ENCODE results near the gene ALG1. TPM values are rescaled to one million over a fixed set of nuclear protein-coding genes. Genes with fewer than 3 reads are reported as not detected.

Gene ALG1
- total and polyA plus RNA-seq, 2 of the 13 experiments (the other 11 are each of a cell fraction or from before 2014, with no cell fraction given), result 43.3 to 75.6 TPM

GRCh38 chr16:5040451-5040850, 31.2 kb upstream of the ALG1 start:
- Histone ChIP-seq H3K4me3 (replicated peaks in 1 of 3; ENCODE audit: insufficient read depth in 1 of 3, low read depth in 2 of 3, low read length in 3 of 3) (no peak overlapping the region), H2AFZ (ENCODE audit: low read length) (no peak overlapping the region), H4K20me1 (ENCODE audit: insufficient read depth, low read length) (no peaks in the 10 kb centered on the region), H3K36me3 (replicated peaks in 1 of 2; ENCODE audit: control insufficient read depth in 1 of 2, insufficient read depth in 2 of 2, low read length in 2 of 2) (no peaks in the 10 kb centered on the region), H3K4me1 (ENCODE audit: insufficient read depth, low read length) (peaks cover 74% of the 10 kb centered on the region), H3K9me3 (ENCODE audit: low read length) (no peaks in the 10 kb centered on the region), H3K4me2 (ENCODE audit: low read depth, low read length) (peak overlapping the region; percentile 65), H3K9ac (ENCODE audit: insufficient read depth, low read depth, low read length) (peak overlapping the region; percentile 27; the same call in 1 of the 2 replicates), H3K79me2 (ENCODE audit: insufficient read depth, low read length) (no peaks in the 10 kb centered on the region), H3K27me3 (ENCODE audit: control insufficient read depth in 1 of 2, insufficient read depth in 2 of 2, low read length in 2 of 2) (peaks cover 0 to 8% of the 10 kb centered on the region in 2 experiments; a peak in 2 of 5 replicates), H3K27ac (ENCODE audit: extremely low read length, insufficient read depth, low read length) (no peak overlapping the region)
- DNase-seq (ENCODE audit: low spot score) (no peak), ATAC-seq (no peak), FAIRE-seq (no peak)
- intact Hi-C loops (cut with micrococcal nuclease; ENCODE audit: unreplicated experiment) (no loop called here), in situ Hi-C loops (cut with HindIII; ENCODE audit: extremely low pct_ligation_motif_present, low pct_unique_long_range_greater_than_20kb) (no loop called here)
- 18% methylated on average over 7 of the region's 7 CpGs for WGBS (ENCODE audit: low lambda C conversion rate)
- CTCF ChIA-PET (ENCODE audit: low intra/inter-chr PET ratio, low total read pairs), result no interaction called here
- 0 out of 2 replicates have a peak, but pooled peaks have one; percentile 26 for TF ChIP-seq GZF1 (CRISPR knock-in tag; IDR thresholded peaks at IDR 0.05)
- TF ChIP-seq SAP130 (CRISPR knock-in tag; IDR thresholded peaks at IDR 0.05; ENCODE audit: low read depth), result no peak
- TF ChIP-seq RCOR2 (CRISPR knock-in tag; IDR thresholded peaks at IDR 0.05), result no peak
- TF ChIP-seq ZNF691 (CRISPR knock-in tag; IDR thresholded peaks at IDR 0.05; ENCODE audit: borderline replicate concordance, low read depth), result no peak
- 0 out of 2 replicates have a peak, but pooled peaks have one; percentile 37 for TF ChIP-seq ZNF503 (CRISPR knock-in tag; IDR thresholded peaks at IDR 0.05)
- TF ChIP-seq ARHGAP35 (CRISPR knock-in tag; IDR thresholded peaks at IDR 0.05; ENCODE audit: borderline replicate concordance), result no peak
- peak; percentile 34 for TF ChIP-seq TEAD3 (CRISPR knock-in tag; optimal IDR thresholded peaks at IDR 0.05; ENCODE audit: borderline replicate concordance)
- no peak for TF ChIP-seq ATF7 (IDR thresholded peaks at IDR 0.05)
- TF ChIP-seq ATF7 (CRISPR knock-in tag; IDR thresholded peaks at IDR 0.05), result no peak
- no TSS peak for BruUV-seq (replicated peaks)
- POLR2A ChIA-PET, result no interaction called here
